Lower leg skin (tissue), 4 donors: Measurements from ENCODE around the gene NKAIN4. TPM values are rescaled to one million over a fixed set of nuclear protein-coding genes. Genes with fewer than 3 reads are reported as not detected.

ENCODE experiments used
- DNase-seq, 2 donors: peaks; one replicate each; pipeline ENCODE4 v3.0.0-alpha.2; 2019; ENCODE audit warnings: low spot score in 2 of 2
- H3K4me3 ChIP-seq: fragments of 200-600 bp; sonication (generic); 2 replicates; pipeline ENCODE4 v1.5.1; 2017; ENCODE audit warnings: mild to moderate bottlenecking, low read depth; ENCODE audit not compliant: poor library complexity, severe bottlenecking
- CTCF ChIP-seq, 3 donors: fragments of 450-650 bp; IDR thresholded peaks; one replicate each; pipeline ENCODE4 v1.5.1; 2016; ENCODE audit warnings: antibody characterized with exemption in 3 of 3, mild to moderate bottlenecking in 3 of 3, moderate library complexity in 2 of 3
- POLR2A ChIP-seq, 2 donors: fragments of 450-650 bp; IDR thresholded peaks; one replicate each; pipeline ENCODE4 v1.6.1; 2016 to 2017; ENCODE audit warnings: antibody characterized with exemption in 2 of 2, mild to moderate bottlenecking in 1 of 2, moderate library complexity in 1 of 2
- WGBS, 2 donors: methylation state at CpG; one replicate each; pipeline ENCODE4 v1.1.5; 2018; 5-methylcytosine and 5-hydroxymethylcytosine counted together
- intact Hi-C: fragments of 100-400 bp; cut with DNase I; formaldehyde crosslinking; loops from one replicate; pipeline ENCODE4 v1.15.0; 2023; ENCODE audit warnings: low total_unique reads
- total RNA-seq, 4 donors: library from RNA; depleted of rRNA; stranded (reverse); fragments of >200 nt; gene quantifications; one replicate each; pipeline ENCODE4 v1.1.0, GENCODE V29; 2016

Gene NKAIN4
- total RNA-seq, 4 donors from 2014 or later: 0.23 to 1.1 TPM; not detected in 2

GRCh38 chr20:63249891-63250290, 4.4 kb downstream of the NKAIN4 start:
- DNase-seq: no peak
- H3K4me3 ChIP-seq: no peak overlapping the region
- no peak for TF ChIP-seq CTCF (IDR thresholded peaks at IDR 0.05)
- no peak for TF ChIP-seq POLR2A (IDR thresholded peaks at IDR 0.05)
- intact Hi-C loops: no loop called here
- WGBS, 2 donors: 85 to 95% methylated on average over 14 to 15 of the region's 15 CpGs

GRCh38 chr20:63248835-63249591, 5.2 kb downstream of the NKAIN4 start:
- TF ChIP-seq POLR2A (IDR thresholded peaks at IDR 0.05) (no peak), CTCF (IDR thresholded peaks at IDR 0.05) (no peak)
- intact Hi-C loops: no loop called here
- no peak for DNase-seq
- WGBS, 2 donors: 72 to 84% methylated on average over 19 to 25 of the region's 25 CpGs
- no peak overlapping the region for H3K4me3 ChIP-seq

DNA sequence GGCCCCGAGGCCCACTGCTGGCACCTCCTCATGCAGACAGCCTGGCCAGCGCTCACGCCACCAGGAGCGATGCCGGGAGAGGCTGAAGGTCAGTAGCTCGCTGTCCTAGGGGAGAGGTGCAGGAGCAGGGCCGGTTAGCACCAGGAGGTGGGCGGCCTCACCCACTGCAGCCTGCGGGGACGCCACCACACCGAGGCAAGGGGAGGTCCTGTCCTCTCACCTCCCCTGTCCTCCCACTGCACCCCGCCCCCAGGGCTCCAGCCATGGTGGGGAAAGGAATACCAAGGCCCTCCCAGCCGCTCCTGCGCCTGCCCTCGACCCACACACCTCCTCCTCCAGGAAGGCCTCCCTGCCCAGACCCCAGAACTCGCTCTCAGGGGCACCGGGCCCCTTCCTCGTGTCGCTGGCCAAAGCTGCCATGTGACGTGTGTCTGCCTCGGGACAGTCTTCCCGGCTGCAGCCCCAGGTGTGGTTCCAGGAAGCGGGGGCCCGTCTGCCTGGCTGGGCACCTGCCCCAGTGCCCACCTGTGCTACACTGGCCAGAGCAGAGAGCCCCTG, 6.5 kb downstream of the NKAIN4 start:
- WGBS, 2 donors: 74 to 76% methylated on average over 14 to 22 of the region's 24 CpGs
- no peak overlapping the region for H3K4me3 ChIP-seq
- DNase-seq: no peak
- intact Hi-C loops: no loop called here
- no peak for TF ChIP-seq CTCF (IDR thresholded peaks at IDR 0.05)
- TF ChIP-seq POLR2A (IDR thresholded peaks at IDR 0.05): no peak

DNA sequence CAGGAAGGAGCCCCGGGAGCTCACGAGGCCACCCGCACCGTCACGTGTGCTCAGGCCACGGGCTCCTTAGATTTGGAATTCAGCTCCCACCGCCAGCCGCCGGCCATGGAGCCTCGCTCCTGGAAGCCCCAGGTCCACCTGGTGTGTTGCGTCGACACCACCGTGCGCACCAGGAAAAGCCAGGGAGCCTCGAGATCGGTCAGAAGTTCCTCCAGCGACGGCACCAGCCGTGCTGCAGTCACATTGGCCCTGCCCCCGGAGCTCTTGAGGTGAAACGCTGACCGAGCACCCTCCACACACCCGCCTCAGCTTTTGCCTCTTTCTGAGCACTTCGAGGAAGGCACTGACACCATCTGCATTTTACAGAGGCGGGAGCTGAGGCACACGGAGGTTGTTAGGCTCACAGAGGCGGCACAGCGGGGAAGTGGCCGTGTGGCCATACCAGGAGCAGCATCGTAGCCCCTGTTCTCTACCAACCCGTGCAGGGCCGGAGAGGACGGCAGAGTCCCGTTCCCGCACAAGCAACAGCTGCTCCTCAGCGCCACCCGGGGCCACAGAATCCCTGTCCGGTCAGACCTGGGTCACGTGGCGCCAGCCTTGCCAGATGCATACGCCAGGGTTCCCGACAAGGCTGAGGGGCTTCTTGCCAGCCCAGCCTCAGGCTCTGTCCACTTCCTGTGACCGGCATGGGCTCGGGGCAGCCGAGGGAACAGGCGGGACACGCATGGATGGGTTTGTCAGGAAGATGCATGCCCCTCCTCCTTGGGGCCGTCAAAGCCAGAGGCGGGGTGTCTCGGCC, 7.6 kb downstream of the NKAIN4 start:
- no peak overlapping the region for H3K4me3 ChIP-seq
- intact Hi-C loops: no loop called here
- no peak for TF ChIP-seq POLR2A (IDR thresholded peaks at IDR 0.05)
- no peak for TF ChIP-seq CTCF (IDR thresholded peaks at IDR 0.05)
- DNase-seq: no peak
- WGBS, 2 donors: 52 to 58% methylated on average over 32 to 45 of the region's 50 CpGs

GRCh38 chr20:63244468-63244867, 9.8 kb downstream of the NKAIN4 start:
- 87 to 94% methylated on average over 3 to 10 of the region's 10 CpGs for WGBS, 2 donors
- DNase-seq: no peak
- intact Hi-C loops: no loop called here
- no peak overlapping the region for H3K4me3 ChIP-seq
- TF ChIP-seq CTCF (IDR thresholded peaks at IDR 0.05) (no peak), POLR2A (IDR thresholded peaks at IDR 0.05) (no peak)
